ENCODE results near the gene RELA.

DNA sequence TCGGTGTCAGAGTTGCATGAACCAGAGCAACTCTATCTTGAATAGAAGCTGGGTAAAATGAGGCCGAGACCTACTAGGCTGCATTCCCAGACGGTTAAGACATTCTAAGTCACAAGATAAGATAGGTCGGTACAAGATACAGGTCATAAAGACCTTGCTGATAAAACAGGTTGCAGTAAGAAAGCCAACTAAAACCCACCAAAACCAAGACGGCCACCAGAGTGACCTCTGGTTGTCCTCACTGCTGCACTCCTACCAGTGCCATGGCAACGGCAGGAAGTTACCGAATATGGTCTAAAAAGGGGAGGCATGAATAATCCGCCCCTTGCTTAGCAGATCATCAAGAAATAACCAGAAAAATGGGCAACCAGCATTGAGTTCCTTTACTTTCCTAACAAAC lies 46.9 kb upstream of the RELA start:
- TF ChIP-seq, protein P1, sequence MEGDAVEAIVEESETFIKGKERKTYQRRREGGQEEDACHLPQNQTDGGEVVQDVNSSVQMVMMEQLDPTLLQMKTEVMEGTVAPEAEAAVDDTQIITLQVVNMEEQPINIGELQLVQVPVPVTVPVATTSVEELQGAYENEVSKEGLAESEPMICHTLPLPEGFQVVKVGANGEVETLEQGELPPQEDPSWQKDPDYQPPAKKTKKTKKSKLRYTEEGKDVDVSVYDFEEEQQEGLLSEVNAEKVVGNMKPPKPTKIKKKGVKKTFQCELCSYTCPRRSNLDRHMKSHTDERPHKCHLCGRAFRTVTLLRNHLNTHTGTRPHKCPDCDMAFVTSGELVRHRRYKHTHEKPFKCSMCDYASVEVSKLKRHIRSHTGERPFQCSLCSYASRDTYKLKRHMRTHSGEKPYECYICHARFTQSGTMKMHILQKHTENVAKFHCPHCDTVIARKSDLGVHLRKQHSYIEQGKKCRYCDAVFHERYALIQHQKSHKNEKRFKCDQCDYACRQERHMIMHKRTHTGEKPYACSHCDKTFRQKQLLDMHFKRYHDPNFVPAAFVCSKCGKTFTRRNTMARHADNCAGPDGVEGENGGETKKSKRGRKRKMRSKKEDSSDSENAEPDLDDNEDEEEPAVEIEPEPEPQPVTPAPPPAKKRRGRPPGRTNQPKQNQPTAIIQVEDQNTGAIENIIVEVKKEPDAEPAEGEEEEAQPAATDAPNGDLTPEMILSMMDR (IDR thresholded peaks at IDR 0.05; ENCODE audit: low read depth, low read length), result no peak
- no peak for TF ChIP-seq EZH2phosphoT487 (IDR thresholded peaks at IDR 0.05; ENCODE audit: low read depth)
